Measurements from ENCODE around the gene HAPLN2.

HAPLN2 gene

DNA sequence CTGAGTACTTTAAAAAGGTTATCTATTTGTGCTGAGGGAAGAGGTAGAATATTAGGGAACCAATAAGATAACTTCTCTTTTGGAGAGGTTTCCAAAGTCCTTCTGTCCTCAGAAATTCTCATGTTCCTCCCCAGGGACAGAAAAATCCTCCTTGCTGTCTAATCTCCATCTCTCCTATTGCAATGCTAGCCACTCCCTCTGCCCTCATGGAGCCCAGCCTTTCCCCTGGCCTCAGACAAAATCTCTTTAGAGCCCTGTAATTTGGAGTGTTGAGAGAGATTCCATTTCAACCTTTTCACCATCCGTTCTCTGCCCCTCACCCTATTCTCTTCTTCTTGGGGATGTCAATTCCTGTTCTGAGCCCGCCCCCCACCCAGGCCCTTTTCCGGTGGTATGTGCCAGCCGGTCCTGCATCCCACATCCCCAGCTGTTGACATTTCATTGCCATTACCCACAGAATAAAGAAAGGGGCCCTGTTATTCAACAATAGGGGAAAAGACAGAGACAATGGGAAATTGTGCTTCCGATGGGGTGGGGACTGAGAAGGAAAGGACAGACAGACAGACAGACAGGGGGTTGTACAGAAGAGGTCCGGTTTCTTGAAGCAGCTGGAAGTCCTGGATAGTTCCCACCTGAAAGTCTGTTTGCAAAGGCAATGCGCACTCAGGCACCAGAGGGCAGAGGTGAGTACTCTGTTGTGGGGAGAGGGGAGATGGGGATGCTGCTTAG, at the start of gene HAPLN2:
Gene HAPLN2, plus strand, starts transcription at position 563 of the 729 bp plus-strand sequence. CDS start 4,076 bp downstream, outside the sequence.
- Mint-ChIP-seq H3K4me1 (peaks cover 18% of the 10 kb centered on the region), H3K4me3 (no peak within 1 kb of the TSS), H3K36me3 (ENCODE audit: low read depth) (peaks cover 3% of the 10 kb centered on the region), H3K27me3 (ENCODE audit: low read depth) (peaks cover 60% of the 10 kb centered on the region), H3K9me3 (no peaks in the 10 kb centered on the region), H3K27ac (peak within 1 kb of the TSS in 1 of 3 experiments; percentile 3)
- TF ChIP-seq, protein P1, sequence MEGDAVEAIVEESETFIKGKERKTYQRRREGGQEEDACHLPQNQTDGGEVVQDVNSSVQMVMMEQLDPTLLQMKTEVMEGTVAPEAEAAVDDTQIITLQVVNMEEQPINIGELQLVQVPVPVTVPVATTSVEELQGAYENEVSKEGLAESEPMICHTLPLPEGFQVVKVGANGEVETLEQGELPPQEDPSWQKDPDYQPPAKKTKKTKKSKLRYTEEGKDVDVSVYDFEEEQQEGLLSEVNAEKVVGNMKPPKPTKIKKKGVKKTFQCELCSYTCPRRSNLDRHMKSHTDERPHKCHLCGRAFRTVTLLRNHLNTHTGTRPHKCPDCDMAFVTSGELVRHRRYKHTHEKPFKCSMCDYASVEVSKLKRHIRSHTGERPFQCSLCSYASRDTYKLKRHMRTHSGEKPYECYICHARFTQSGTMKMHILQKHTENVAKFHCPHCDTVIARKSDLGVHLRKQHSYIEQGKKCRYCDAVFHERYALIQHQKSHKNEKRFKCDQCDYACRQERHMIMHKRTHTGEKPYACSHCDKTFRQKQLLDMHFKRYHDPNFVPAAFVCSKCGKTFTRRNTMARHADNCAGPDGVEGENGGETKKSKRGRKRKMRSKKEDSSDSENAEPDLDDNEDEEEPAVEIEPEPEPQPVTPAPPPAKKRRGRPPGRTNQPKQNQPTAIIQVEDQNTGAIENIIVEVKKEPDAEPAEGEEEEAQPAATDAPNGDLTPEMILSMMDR (IDR thresholded peaks at IDR 0.05; ENCODE audit: unreplicated experiment in 3 of 3) = peak in 2 of 3 experiments; percentile 22 to 41

DNA sequence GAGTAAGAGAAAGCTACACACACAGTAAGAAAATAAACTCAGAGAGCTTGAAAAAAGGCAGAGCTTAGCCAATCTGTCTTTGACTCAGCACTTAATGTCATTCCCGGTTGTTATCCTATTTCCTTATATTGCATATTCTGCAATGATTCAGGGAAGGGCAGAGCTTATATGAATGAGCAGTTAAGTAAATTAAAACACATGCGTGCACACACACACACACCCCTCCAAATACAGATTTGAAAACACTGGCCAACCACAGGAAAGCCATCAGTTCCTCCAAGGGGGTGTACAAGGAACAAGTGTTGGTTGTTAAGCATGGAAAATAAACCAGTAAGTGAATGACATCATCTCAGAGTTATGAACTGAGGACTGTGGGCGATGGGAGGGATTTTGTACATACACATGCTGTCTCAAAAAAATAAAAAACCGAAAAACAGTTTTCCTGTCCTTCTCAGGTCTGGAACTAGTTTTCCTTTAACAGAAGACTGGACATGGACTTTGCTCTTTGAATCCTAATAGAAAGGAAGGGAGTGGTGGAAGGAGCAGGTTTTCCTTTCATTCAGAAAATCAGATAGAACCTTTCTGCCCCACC, 47.9 kb upstream of the HAPLN2 start:
- peak overlapping the region; percentile 90 to 96 (median 94) for H3K4me3 Mint-ChIP-seq
- H3K36me3 Mint-ChIP-seq (ENCODE audit: low read depth) = peaks cover 9% of the 10 kb centered on the region
- peaks cover 10% of the 10 kb centered on the region for H3K27me3 Mint-ChIP-seq (ENCODE audit: low read depth)
- H3K9me3 Mint-ChIP-seq = no peaks in the 10 kb centered on the region
- peak overlapping the region; percentile 33 to 86 (median 62) for H3K27ac Mint-ChIP-seq
- TF ChIP-seq, protein P1 (IDR thresholded peaks at IDR 0.05; ENCODE audit: unreplicated experiment in 3 of 3) = no peak
- H3K4me1 Mint-ChIP-seq = peaks cover 23% of the 10 kb centered on the region

DNA sequence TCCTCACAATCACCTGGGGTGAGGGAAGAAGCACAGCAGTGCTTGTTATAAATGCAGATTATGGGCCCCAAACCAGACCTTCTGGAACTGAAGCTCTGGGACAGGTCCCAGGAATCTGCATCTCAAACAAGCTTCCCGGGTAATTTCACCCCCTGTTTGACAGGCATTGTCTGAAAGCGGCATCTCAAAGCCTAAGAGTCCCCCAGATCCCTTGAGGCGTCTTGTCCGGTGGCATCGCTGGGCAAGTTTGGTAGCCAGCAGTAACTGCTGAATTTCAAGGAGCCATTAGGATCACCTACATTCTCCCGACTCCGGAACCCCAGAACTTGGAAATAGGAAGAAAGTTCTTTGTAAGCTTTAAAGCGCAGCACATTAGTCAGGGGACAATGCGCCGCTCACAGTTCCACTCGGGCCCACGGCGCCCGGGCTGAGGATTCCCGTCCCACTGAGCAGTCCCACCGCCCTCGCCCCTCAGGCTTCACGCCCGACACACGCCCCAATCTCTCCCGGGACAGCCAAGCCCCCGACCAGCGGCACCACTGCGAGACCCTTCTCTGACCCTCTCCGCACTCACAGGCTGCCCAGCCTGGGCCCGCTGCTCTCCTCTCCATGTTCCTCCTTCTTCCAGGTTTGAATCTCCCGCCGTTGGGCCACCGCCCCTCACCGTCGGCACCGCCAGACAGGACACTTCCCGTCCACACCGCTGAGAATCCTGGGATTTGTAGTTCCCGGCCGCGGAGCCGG, 47.1 kb upstream of the HAPLN2 start, which contains the start of gene IQGAP3:
Gene IQGAP3, minus strand, starts transcription at position 647 of the 744 bp plus-strand sequence. Its CDS starts 36 bp downstream, at position 611.
- peak within 1 kb of the TSS; percentile 33 to 86 (median 62) for H3K27ac Mint-ChIP-seq
- no peaks in the 10 kb centered on the region for H3K9me3 Mint-ChIP-seq
- peaks cover 23% of the 10 kb centered on the region for H3K4me1 Mint-ChIP-seq
- peak within 1 kb of the TSS; percentile 90 to 96 (median 94) for H3K4me3 Mint-ChIP-seq
- TF ChIP-seq, protein P1 (IDR thresholded peaks at IDR 0.05; ENCODE audit: unreplicated experiment in 3 of 3) = no peak
- H3K27me3 Mint-ChIP-seq (ENCODE audit: low read depth) = peaks cover 10% of the 10 kb centered on the region
- peaks cover 9% of the 10 kb centered on the region for H3K36me3 Mint-ChIP-seq (ENCODE audit: low read depth)

DNA sequence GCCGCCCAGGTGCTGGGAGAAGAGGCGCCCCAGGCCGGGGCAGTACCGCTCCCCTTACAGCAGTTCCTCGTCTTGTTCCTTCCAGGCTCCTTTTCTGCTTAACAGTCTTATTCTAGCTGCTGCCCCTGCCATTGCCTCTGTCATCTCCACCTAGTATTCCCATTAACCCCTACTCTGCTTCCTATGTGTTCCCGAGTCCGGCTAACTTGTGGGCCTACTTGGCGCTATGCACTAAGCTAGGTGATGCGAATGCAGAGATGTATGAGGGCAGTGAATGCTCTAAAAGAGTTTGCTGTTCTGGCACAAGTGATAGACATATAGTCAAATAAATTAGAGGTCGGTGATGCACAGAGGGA, 46.6 kb upstream of the HAPLN2 start:
- TF ChIP-seq, protein P1 (IDR thresholded peaks at IDR 0.05; ENCODE audit: unreplicated experiment in 3 of 3) = no peak
- Mint-ChIP-seq H3K4me3 (peak overlapping the region; percentile 90 to 96 (median 94)), H3K4me1 (peaks cover 25% of the 10 kb centered on the region), H3K9me3 (no peaks in the 10 kb centered on the region), H3K27me3 (ENCODE audit: low read depth) (peaks cover 10% of the 10 kb centered on the region), H3K27ac (peak overlapping the region in 2 of 3 experiments; percentile 57 to 62), H3K36me3 (ENCODE audit: low read depth) (peaks cover 9% of the 10 kb centered on the region)

DNA sequence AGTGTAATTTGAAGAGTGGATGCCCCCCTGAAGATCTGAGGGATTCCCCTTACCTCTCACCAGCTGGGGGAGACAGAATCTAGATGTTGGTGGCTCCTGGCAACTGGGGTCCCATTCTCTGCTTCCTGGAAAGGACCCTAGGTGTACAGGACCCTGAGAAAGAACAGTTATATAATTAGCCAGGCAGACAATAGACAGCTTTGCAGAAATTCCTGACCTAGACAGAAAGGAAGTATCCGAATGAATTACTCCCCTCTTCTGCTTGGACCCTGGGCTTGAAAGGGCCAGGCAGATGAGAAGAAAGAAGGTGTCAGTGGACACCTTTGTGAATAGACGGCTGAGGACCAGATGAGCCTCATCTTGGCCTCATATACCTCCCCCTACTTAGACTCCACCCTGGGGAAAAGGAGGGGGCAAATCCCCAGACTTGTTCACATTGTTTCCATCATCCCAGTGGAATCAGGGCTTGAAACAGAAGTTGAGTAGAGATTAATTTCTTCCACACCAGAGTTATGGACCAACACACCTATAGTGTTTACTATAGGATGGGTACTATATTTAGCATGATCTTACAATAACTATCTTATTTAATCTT, 45.1 kb upstream of the HAPLN2 start:
- Mint-ChIP-seq H3K4me1 (peaks cover 32% of the 10 kb centered on the region), H3K36me3 (ENCODE audit: low read depth) (peaks cover 5% of the 10 kb centered on the region), H3K27me3 (ENCODE audit: low read depth) (peaks cover 16% of the 10 kb centered on the region), H3K9me3 (no peaks in the 10 kb centered on the region), H3K4me3 (peak overlapping the region in 1 of 3 experiments; percentile 24), H3K27ac (no peak overlapping the region)
- TF ChIP-seq, protein P1 (IDR thresholded peaks at IDR 0.05; ENCODE audit: unreplicated experiment in 3 of 3) = no peak
